Cardiac muscle cell (in vitro differentiated cells and primary cell): ENCODE measurements around the gene MFAP5. TPM values are rescaled to one million over a fixed set of nuclear protein-coding genes. Genes with fewer than 3 reads are reported as not detected.

Source experiments
- DNase-seq, 2 donors: peaks; one replicate each; pipeline versions ENCODE4 v3.0.0 to v3.0.0-alpha.2; 2010 to 2017; ENCODE audit warnings: low read depth in 1 of 2, low spot score in 1 of 2
- H3K27ac ChIP-seq: fragments of 200-600 bp; sonication (generic); 2 replicates; pipeline ENCODE4 v1.5.1; 2016
- H3K27me3 ChIP-seq: fragments of 200-600 bp; sonication (generic); 2 replicates; pipeline ENCODE4 v1.6.0; 2016; ENCODE audit warnings: control low read depth
- H3K36me3 ChIP-seq: fragments of 200-600 bp; sonication (generic); 2 replicates; pipeline ENCODE4 v1.5.1; 2016; ENCODE audit warnings: control low read depth
- H3K4me1 ChIP-seq: fragments of 200-600 bp; sonication (generic); 2 replicates; pipeline ENCODE4 v1.8.1; 2017; ENCODE audit warnings: low read depth, mild to moderate bottlenecking, mixed run types
- H3K4me3 ChIP-seq: fragments of 200-600 bp; sonication (generic); 2 replicates; pipeline ENCODE4 v1.5.1; 2016; ENCODE audit warnings: mild to moderate bottlenecking
- H3K9me3 ChIP-seq: fragments of 200-600 bp; sonication (generic); 2 replicates; pipeline ENCODE4 v1.5.1; 2017; ENCODE audit warnings: low read depth, mild to moderate bottlenecking, control low read depth
- CTCF ChIP-seq: IDR thresholded peaks from 2 replicates; pipeline ENCODE4 v1.5.1; 2012; ENCODE audit warnings: low read depth, mild to moderate bottlenecking, low read length
- polyA plus RNA-seq: library from polyadenylated mRNA; unstranded; fragments of >200 nt; fragmentation: Nextera tagmentation; extraction: Ambion mirVana; gene quantifications from 2 replicates; pipeline ENCODE4 v1.2.1, GENCODE V29; 2016
- total RNA-seq: library from RNA; depleted of rRNA; stranded (reverse); fragments of >200 nt; gene quantifications from 2 replicates; pipeline ENCODE4 v1.2.3, GENCODE V29; 2016

Gene MFAP5
- total and polyA plus RNA-seq, 2 experiments from 2014 or later: not detected

- Histone ChIP-seq H3K4me1 (no peaks in the 10 kb centered on the region), H3K4me3 (no peak overlapping the region), H3K27me3 (no peaks in the 10 kb centered on the region), H3K27ac (no peak overlapping the region), H3K9me3 (no peaks in the 10 kb centered on the region), H3K36me3 (no peaks in the 10 kb centered on the region)
- peak in 1 of 2 donors; percentile 89 for DNase-seq
- no peak for TF ChIP-seq CTCF
Measured at GRCh38 chr12:8681129-8681884, 18.7 kb upstream of the MFAP5 start.

GRCh38 chr12:8680533-8680932 is 17.9 kb upstream of the MFAP5 start:
- TF ChIP-seq CTCF: peak; percentile 8
- no peaks in the 10 kb centered on the region for H3K4me1 ChIP-seq
- H3K36me3 ChIP-seq: no peaks in the 10 kb centered on the region
- no peak overlapping the region for H3K27ac ChIP-seq
- H3K27me3 ChIP-seq: no peaks in the 10 kb centered on the region
- H3K9me3 ChIP-seq: no peaks in the 10 kb centered on the region
- no peak for DNase-seq
- H3K4me3 ChIP-seq: no peak overlapping the region

GRCh38 chr12:8678661-8679111 is 16.1 kb upstream of the MFAP5 start:
- TF ChIP-seq CTCF: no peak
- H3K36me3 ChIP-seq: no peaks in the 10 kb centered on the region
- no peak for DNase-seq
- no peaks in the 10 kb centered on the region for H3K9me3 ChIP-seq
- H3K4me3 ChIP-seq: no peak overlapping the region
- no peaks in the 10 kb centered on the region for H3K4me1 ChIP-seq
- H3K27ac ChIP-seq: no peak overlapping the region
- no peaks in the 10 kb centered on the region for H3K27me3 ChIP-seq

- no peak for TF ChIP-seq CTCF
- Histone ChIP-seq H3K9me3 (no peaks in the 10 kb centered on the region), H3K27ac (no peak overlapping the region), H3K4me3 (no peak overlapping the region), H3K36me3 (no peaks in the 10 kb centered on the region), H3K27me3 (no peaks in the 10 kb centered on the region), H3K4me1 (no peaks in the 10 kb centered on the region)
- DNase-seq: no peak
Measured at GRCh38 chr12:8677362-8677761, 14.7 kb upstream of the MFAP5 start.

- no peaks in the 10 kb centered on the region for H3K36me3 ChIP-seq
- H3K27me3 ChIP-seq: no peaks in the 10 kb centered on the region
- H3K9me3 ChIP-seq: no peaks in the 10 kb centered on the region
- no peak for TF ChIP-seq CTCF
- DNase-seq: no peak
- no peak overlapping the region for H3K4me3 ChIP-seq
- H3K4me1 ChIP-seq: no peaks in the 10 kb centered on the region
- no peak overlapping the region for H3K27ac ChIP-seq
Measured at GRCh38 chr12:8676651-8677050, 14.0 kb upstream of the MFAP5 start.
